Neural progenitor cell (in vitro differentiated cells): Measurements from ENCODE around the gene PROK1.

Experiments
- EZH2 ChIP-seq: fragments of 200-600 bp; sonication (generic); IDR thresholded peaks from 2 replicates; pipeline ENCODE4 v1.6.1; 2017; ENCODE audit warnings: antibody characterized with exemption, mild to moderate bottlenecking, moderate library complexity
- TF ChIP-seq, protein P1 (sequence below): fragments of 200-600 bp; sonication (generic); IDR thresholded peaks from 2 replicates; pipeline ENCODE4 v1.5.1; 2017; ENCODE audit warnings: antibody characterized with exemption, mild to moderate bottlenecking

DNA sequence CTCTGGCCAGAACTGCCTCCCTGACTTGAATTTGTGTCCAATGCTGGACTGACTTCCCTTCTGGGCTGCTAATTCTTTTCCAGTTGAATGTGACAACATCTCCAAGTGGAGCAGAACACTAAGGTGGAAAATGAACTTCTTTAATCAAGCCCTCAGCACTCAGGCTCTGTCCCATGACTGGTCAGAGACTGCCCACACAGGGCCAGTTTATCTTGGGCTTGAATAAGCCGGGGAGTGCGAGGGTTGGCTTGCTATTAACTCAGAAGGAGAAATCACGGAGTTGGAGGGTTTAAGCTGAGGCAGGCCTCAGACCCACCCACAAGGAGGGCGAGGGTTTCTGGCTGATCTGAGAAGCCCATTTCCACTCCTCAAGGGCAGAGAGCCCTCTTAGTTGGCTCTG, 55.6 kb downstream of the PROK1 start:
- TF ChIP-seq, protein P1, sequence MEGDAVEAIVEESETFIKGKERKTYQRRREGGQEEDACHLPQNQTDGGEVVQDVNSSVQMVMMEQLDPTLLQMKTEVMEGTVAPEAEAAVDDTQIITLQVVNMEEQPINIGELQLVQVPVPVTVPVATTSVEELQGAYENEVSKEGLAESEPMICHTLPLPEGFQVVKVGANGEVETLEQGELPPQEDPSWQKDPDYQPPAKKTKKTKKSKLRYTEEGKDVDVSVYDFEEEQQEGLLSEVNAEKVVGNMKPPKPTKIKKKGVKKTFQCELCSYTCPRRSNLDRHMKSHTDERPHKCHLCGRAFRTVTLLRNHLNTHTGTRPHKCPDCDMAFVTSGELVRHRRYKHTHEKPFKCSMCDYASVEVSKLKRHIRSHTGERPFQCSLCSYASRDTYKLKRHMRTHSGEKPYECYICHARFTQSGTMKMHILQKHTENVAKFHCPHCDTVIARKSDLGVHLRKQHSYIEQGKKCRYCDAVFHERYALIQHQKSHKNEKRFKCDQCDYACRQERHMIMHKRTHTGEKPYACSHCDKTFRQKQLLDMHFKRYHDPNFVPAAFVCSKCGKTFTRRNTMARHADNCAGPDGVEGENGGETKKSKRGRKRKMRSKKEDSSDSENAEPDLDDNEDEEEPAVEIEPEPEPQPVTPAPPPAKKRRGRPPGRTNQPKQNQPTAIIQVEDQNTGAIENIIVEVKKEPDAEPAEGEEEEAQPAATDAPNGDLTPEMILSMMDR = no peak
- no peak for TF ChIP-seq EZH2
